CD4-positive, alpha-beta T cell treated with Interleukin-15 for 1 hour (primary cell): Measurements from ENCODE around the gene ADGRG7.

ENCODE experiments used
- DNase-seq: peaks from one replicate; pipeline ENCODE4 v3.0.0-alpha.2; 2020

The ADGRG7 gene

DNA sequence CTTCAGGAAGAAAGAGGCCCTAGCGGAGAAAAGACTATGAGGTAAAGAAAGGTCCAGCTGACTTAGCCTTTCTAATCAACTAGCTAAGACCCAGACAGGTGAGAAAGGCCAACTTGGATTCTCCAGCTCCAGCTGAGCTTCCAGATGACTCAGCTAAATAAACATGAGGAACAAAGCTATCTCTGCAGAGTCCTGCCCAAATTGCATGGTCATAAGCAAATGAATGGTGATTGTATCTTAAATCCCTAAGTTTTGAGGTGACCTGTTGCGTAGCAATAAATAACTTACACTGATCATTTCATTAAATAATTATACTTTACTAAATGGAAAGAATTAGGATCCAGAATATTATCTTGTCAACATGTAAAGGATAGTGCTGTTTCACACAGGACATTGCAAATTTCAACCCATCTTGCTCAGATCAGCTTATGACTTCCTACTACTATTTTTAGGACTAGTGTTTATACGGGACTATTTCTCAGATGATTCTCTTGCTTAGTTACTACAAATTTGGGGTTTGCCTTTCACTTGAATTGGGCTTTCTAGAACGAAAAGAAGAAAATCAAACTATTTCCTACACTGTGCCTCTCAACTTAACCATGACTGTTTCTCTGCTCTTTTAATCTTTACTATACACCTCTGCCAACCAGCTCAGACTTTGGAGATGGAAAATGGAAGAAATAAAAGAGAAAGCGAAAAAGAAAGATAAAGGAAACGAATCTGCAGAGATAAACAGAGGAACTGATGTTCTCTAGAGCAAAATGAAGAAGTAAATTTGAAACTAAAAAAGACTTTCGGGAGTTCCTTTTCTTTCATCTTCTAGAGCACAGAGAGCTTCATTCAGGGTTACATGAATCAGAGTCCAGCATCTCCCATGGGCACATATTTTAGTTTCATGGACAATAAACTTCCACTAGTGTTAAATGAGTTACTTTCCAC lies 6.6 kb upstream of the ADGRG7 start:
- no peak for DNase-seq

DNA sequence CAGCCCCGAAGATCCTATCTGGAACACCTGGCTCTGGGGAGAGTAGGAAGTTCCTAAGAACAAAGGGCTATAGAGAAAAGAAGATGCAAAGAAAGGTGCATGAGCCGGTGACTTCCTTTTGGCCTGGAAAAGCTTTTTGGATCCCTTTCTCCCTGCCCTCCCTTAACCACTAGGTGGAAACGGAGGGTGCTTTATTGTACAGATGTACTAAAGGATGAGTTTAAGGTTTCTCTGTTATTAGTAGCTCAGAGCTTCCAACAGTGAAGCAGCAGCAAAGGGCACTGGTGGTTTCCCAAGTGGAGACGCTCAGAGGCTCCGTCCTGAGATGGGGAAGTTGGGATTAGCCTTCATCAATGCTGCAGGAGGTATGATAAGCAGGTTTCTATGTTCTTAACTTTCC lies 5.9 kb upstream of the ADGRG7 start:
- DNase-seq = no peak

DNA sequence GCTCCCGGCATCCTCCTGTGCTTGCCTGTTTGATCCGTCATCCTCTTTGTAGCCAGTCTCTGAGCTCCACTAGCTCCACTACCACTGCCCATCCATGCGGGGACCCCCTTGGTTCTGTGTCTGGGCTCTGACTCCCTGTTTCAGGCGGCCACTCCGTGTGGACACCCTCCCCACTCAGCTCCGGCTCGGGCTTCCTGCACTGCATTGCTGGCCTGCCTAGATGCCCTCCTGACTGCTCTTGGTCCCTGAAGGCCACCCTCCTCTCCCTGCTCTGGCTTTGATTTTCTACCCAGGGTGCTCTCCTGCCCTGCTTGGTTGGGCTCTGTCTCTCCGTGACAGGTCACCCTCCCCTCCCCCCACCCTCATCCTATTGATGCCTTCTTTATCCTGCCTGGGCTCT lies 4.0 kb upstream of the ADGRG7 start:
- no peak for DNase-seq

DNA sequence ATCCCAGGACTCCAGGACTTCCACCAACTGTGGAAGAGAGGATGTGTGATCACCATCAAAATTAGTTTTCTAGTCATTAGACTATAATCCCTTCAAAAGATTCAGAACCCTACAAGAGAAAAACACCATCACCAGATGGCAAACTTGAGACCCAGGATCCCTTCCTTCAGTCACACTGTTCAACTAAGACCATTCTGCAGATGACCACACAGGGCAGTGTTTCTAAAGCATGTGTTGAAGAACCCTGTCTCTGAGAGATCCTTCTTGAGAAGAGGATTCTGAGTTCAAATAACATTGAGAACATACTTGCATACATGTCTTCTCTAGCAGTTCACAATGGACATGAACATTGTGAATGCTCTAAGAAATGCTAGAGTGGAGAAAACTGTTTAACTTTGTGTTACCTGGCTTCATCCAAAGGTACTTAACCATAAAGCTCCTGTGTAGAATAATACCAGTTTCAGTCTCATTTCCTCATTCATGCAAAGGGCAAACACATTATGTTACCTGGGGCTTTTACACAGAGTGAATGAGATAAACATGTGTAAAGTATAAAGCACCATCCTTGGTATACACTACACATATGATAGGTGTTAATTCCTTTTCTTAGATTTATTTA lies 2.4 kb upstream of the ADGRG7 start:
- DNase-seq = no peak

DNA sequence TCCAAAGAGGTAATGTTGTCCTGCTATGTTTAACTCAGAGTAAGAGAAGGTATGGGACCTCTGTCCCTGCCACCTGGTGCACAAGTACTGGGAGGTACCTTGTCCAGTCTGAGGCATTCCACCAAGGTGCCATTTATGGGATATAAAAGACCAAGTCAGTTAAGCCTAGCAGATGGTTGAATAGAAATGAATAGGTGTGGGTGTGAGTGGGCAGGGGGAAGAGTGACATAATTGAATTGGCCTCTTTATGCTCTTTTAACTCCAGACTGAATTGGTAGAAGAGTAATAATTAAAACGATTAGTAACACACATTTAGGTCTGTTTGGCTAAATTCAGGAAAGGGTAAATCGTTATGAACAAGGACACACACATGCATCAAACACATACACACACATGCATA lies 562 bp downstream of the ADGRG7 start:
- no peak for DNase-seq

DNA sequence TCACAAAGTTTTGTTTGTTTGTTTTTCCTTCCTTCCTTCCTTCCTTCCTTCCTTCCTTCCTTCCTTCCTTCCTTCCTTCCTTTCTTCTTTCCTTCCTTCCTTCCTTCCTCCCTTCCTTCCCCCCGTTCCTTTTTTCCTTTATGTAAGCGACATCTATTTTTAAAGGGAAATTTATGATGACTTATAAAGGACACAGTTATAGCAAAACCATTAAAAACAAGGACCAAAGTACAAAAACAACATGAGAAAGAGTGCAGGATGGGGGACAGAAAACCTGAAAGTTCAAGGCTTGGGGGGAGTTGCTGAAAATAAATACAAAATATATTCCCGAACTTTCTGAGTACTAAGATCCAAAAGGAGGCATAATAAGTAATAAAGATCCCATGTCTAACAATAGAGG lies 1.8 kb downstream of the ADGRG7 start:
- DNase-seq = no peak

DNA sequence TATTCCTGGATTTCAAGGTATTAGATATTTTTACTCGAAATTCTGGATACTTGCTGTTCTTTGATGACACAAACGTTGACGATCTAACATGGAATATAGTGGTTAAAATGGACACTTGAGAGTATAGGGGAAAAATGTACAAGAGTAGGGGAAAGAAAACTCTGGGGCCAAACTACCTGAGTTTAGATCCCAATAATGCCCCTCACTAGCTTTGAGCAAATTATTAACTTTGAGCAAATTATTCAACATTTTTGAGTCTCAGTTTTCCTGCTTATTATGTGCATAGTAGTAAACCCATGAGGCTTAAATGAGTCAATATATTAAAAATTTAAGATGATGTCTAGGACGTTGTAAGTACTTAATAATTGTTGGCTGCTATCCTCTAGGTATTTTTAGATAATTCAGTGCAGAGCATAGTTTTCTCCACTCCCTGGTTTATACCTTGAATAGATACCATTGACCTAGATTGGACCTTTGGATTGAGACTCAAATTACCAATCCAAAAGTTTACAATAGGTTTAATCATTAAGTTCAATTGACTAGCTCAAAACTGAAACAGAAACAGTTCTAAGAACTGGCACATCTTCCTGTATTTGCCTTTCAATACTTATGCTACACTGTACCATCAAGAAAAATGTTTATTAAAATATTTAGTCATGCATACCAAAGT lies 4.5 kb downstream of the ADGRG7 start:
- DNase-seq = no peak

DNA sequence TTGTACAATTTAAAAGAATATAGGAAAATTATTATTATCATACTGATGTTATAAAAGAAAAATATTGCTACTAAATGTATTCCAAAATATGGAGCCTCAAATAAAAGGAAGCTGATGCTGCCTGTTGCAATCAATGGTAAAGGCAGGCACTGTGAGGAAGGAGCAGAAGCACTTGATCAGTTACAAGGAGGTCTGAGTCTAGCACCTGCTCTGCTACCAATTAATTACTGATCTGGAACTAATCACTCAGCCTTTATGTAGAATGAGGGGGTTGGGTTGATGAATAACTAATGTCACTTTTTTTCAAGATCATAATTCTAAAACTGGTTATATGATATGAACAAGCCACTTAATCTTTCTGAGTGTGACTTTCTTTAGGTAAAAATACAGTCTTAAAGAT lies 5.5 kb downstream of the ADGRG7 start:
- DNase-seq = no peak

DNA sequence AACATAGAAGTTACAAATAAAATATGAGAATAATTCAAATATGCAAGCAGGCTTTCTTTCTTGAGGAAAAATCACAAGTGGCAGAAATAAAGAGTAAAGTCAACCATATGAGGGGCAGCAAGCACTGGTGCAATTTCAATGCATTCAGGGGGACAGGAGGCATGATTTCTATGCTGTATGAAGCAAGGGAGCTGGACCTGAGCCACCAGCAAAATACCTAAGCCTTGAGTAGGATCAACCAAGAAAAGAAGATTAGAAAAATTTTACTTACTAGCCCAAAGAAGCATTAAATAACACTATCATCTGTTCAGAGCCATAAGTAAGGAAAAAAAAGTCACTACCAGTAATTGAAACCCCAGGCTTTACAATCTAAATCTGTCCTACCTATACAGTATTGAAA lies 6.3 kb downstream of the ADGRG7 start:
- DNase-seq = no peak

DNA sequence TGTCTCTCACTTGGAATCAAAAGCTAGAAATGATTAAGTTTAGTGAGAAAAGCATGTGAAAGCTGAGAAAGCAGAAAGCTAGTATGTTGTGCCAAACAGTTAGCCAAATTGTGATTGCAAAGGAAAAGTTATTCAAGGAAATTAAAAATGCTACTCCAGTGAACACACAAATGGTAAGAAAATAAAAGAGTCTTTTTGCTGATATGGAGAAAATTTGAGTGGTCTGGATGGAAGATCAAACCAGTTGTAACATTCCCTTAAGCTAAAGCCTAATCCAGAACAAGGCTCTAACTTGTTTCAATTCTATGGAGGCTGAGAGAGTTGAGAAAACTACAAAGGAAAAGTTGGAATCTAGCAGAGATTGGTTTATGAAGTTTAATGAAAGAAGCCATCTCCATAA lies 11.8 kb downstream of the ADGRG7 start:
- DNase-seq = no peak

DNA sequence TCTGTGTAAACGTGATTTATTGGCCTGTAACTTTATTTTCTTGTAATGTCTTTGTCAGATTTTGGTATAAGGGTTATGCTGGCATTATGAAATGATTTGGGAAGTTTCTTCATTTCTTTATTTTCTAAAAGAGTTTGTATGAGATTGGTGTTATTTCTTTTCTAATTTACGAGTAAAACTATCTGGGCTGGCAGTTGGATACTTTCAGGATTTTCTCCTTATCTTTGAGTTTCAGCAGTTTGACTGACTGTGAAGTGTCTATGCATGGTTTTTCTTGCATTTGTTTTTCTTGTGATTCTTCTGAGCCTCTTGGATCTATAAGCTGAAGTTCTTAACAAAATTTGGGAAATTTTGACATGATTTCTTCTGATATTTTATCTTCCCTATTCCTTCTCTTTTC lies 18.1 kb downstream of the ADGRG7 start:
- DNase-seq = no peak

DNA sequence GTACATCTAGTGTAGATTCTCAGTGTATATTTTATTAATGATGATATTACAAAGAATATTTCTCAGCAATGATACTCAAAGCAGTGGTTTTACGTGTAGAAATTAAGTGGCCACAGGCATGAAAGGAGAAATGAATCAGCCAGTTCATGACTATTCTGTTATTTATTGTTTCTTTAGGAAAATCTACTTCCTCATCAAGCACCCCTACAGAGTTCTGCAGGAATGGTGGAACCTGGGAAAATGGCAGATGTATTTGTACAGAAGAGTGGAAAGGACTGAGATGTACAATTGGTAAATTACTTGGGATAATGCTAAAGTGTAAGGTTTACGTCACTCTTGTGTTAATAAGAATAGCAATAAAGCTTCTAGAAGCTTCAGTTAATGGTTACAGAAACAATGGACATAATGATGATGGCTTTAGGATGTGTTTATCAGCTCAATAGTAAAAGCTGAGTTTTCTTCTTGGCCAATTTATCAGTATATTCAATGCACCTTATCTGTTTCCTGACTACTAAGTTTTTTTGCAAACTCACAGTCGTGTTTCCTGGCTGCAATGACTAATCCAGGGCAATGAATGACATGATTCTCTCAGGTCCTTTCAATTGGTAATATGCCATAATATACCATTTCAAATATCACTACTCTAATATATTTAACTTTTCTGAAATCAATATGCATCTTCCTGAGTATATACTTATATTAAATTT lies 20.2 kb downstream of the ADGRG7 start:
- DNase-seq = no peak

DNA sequence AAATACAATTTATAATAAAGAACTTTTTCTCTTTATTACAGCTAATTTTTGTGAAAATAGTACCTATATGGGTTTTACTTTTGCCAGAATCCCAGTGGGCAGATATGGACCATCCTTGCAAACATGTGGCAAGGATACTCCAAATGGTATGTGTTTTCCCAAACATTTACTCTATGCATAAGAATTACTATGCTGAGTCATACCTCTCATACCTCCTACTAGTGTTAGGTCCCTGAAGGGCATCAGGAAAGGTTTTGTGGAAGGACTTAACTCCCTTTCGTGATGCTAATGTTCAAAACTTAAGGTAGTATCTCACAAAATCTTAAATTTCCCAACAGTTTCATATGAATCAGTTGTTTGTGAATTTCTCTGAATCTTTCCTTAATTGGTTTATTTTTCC lies 21.3 kb downstream of the ADGRG7 start:
- no peak for DNase-seq

DNA sequence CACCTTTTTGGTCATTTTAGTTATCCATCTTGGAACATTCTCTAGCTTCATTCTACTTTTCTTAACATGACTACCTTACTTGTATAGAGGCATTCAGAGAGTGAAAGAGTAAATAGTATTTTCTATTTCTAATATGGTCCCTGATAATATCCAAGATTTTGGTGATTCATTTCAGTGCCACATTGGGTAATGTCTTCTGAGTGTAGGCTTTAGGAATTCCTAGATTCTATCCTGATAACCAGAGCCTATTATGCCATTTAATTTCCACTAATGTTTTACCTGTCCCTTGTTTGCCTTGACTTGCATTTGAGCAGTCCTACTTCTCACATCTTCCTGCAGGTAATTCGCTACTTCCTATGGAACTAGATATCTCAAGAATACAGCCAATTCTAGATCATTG lies 21.8 kb downstream of the ADGRG7 start:
- no peak for DNase-seq

DNA sequence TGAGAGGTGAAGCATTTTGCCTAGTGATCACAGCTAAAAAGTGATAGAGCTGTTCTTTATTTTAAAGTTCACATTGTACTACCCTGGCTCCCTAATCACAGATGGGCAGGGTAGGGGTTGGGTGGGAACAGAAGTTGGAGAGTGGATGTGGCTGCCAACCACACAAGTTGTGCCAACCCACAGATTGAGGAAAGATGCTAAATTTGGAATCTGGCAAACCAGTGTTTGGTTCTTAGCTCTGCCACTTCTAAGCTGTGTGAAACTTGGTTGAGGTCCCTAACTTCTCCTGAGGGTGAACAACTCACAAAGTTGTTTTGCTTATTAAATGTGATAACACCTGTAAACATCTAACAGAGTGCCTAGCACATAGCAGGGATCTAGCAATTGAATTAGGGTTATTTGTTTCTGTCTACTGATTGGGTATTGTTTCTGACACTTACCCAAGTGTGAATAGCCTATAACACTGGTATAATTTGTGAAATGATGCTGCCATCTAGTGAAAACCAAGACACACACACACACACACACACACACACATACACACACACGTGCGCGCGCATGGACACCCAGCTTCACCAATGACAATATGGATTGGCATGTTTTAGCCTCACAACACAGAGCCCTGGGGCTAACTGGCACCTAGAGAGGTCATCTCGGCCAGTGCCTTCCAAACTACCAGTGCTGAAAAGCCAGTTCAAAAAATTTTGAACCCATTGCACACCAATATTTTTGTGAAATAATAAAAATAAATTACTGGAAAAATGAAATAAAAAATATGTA lies 25.3 kb downstream of the ADGRG7 start:
- no peak for DNase-seq

DNA sequence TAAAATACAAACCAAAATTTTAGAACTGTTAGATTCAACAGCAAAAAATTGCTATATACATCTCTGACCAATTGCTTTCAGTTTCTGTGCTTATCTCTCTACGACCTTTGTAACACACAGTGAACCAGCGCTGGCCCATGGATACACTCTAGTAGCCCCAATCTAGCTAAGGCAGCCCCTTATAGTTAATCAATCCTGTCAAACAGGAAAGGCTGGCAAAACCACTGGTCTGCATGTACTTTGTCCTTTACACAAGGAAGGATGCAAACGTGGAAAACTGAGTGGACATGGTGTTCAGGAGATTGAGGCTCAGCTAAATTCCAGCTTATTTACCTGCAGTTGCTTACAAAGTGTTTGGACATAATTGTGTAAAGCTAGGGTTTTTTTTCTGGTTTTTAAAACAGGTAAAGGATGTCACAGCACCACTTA lies 25.9 kb downstream of the ADGRG7 start:
- DNase-seq = no peak

DNA sequence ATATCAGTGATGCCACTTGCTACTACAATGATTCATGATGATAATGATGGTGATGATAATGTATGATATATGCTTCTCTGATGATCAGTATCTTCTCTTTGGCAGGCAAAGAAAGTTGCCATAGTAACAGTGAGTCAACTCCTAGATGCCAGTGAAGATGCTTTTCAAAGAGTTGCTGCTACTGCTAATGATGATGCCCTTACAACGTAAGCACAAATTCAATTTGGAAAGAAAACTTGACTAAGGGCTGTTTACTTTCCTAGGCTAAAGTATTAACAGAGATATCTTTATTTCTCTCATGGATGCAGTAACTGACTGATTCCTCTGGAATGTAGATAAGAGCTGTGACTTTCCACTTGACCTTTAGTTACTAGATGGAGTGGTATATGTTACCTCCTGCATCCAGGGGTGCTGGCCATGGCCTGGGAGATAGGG lies 27.8 kb downstream of the ADGRG7 start:
- no peak for DNase-seq

DNA sequence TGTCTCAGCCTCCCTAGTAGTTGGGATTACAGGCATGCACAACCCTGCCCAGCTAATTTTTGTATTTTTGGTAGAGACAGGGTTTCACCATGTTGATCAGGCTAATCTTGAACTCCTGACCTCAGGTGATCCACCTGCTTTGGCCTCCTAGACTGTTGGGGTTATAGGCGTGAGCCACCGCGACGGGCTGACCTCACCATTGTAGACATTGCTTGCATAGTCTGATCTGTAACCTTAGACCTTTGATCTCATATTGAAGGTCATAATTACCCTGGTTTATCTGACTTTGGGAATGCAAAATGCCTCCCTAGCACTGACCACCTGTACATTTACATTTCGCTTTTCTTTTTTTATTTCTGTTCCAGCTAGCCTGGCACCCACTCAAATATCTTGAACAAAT lies 31.2 kb downstream of the ADGRG7 start:
- no peak for DNase-seq

DNA sequence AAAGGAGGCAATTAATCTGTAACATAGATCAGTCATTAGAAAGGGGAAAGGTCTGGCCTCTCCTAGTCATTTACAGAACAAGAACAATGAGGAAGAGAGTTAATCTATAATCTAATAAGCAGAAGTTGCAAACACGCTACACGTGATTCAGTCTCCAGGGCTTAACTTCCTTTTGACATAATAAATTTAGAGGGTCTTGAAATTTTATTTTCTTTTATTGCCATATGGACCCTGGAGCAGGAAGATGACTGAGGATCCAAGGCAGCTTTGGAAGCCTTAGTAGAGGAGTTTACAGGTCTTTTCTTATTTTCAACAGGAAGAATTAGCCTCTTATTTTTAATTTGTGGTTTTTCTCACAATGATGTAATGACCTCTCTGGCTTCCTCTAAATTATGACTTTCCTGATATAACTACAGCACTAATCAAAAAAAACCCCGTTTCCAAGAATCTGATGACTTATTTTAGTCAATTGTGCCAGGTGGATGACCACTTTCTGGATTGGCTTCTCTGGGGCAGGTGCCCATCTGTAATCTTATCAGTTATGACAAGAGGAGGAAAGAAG lies 32.2 kb downstream of the ADGRG7 start:
- no peak for DNase-seq

DNA sequence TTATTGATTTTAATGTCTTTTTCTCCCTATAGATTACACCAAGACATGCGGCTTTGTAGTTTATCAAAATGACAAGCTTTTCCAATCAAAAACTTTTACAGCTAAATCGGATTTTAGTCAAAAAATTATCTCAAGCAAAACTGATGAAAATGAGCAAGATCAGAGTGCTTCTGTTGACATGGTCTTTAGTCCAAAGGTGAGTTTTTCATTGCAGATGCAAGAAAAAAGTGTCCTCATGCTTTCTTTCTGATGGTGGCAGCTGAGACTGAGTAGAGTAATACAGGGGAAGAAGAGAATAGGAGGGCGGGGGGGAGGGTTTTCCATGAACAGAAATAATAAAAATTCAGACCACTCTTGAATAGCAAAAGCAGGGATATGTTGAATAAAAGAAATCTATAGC lies 36.5 kb downstream of the ADGRG7 start:
- no peak for DNase-seq

DNA sequence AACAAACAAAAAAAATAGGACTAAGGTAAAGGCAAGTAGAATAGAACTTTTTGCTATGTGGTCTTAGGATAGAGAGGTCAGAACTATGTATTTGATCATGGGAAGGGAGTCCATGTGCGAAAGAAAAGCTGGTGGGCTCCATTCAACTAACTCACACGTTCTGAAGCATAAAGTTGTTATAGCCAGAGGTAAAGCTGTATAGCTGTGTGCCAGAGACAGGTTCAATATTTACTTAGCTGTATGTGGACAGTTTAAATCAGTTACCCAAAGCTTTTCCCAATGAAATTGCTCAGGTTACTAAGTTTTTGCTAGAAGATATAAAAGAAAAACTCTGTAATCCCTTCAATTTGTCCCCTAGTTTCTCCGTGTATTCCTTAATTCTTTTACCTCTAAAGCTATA lies 37.8 kb downstream of the ADGRG7 start:
- DNase-seq = no peak

DNA sequence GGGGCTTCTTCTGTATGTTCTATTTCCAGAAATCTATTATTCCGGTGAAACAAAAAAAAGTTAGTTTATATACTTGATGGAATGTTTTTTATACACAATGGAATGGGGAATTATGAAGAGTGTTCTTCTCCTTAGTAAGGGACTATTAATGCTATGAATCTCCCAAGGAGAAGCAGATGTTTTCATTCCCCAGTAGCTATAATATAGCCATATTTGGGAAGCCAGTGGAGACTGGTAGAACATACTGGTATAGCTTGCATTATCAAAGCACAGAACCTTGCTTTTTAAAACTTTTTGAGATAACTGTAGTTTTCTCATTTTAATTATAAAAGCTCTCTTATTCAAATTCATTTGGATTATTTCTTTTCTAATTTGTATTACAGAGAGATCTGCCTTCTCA lies 38.3 kb downstream of the ADGRG7 start:
- DNase-seq = no peak
